ENCODE results near the gene FMN1. TPM values are rescaled to one million over a fixed set of nuclear protein-coding genes. Genes with fewer than 3 reads are reported as not detected.
A peak's percentile ranks its signal among the peaks of the same experiment; 100 is the strongest.

FMN1 gene
- total RNA-seq, 1 experiment from 2014 or later = 3.9 TPM

DNA sequence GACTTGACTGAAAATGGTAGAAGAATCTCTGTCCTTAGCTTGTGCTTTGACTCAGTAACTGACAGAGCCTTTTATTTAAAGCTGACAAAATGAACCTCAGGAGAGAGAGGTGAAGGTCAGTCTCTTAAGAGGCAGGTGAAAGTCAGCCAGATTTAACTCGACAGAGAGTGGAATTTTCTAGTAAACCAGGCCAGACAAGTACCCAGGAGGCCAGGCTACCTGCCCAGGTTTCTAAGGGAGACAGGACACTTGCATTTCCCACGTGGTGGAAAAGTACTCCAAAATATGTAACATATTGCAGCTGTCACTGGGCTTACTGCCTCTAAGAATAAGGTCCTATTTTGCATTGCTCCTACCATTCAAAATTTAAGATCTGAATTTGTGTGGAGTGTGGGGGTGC is 167.9 kb downstream of the FMN1 start:
- H3K4me1 ChIP-seq (ENCODE audit: control insufficient read depth, insufficient read depth, low read length) = 0 out of 2 replicates have a peak, but pooled peaks cover 3% of the 10 kb centered on the region
- DNase-seq (ENCODE audit: low read depth, low spot score) (no peak), ATAC-seq (no peak)
- no peak overlapping the region for H3K4me3 ChIP-seq (ENCODE audit: low read depth in 2 of 2, low read length in 2 of 2)
- TF ChIP-seq, protein P1, sequence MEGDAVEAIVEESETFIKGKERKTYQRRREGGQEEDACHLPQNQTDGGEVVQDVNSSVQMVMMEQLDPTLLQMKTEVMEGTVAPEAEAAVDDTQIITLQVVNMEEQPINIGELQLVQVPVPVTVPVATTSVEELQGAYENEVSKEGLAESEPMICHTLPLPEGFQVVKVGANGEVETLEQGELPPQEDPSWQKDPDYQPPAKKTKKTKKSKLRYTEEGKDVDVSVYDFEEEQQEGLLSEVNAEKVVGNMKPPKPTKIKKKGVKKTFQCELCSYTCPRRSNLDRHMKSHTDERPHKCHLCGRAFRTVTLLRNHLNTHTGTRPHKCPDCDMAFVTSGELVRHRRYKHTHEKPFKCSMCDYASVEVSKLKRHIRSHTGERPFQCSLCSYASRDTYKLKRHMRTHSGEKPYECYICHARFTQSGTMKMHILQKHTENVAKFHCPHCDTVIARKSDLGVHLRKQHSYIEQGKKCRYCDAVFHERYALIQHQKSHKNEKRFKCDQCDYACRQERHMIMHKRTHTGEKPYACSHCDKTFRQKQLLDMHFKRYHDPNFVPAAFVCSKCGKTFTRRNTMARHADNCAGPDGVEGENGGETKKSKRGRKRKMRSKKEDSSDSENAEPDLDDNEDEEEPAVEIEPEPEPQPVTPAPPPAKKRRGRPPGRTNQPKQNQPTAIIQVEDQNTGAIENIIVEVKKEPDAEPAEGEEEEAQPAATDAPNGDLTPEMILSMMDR (IDR thresholded peaks at IDR 0.05) = no peak
- TF ChIP-seq, protein P2, sequence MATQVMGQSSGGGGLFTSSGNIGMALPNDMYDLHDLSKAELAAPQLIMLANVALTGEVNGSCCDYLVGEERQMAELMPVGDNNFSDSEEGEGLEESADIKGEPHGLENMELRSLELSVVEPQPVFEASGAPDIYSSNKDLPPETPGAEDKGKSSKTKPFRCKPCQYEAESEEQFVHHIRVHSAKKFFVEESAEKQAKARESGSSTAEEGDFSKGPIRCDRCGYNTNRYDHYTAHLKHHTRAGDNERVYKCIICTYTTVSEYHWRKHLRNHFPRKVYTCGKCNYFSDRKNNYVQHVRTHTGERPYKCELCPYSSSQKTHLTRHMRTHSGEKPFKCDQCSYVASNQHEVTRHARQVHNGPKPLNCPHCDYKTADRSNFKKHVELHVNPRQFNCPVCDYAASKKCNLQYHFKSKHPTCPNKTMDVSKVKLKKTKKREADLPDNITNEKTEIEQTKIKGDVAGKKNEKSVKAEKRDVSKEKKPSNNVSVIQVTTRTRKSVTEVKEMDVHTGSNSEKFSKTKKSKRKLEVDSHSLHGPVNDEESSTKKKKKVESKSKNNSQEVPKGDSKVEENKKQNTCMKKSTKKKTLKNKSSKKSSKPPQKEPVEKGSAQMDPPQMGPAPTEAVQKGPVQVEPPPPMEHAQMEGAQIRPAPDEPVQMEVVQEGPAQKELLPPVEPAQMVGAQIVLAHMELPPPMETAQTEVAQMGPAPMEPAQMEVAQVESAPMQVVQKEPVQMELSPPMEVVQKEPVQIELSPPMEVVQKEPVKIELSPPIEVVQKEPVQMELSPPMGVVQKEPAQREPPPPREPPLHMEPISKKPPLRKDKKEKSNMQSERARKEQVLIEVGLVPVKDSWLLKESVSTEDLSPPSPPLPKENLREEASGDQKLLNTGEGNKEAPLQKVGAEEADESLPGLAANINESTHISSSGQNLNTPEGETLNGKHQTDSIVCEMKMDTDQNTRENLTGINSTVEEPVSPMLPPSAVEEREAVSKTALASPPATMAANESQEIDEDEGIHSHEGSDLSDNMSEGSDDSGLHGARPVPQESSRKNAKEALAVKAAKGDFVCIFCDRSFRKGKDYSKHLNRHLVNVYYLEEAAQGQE (IDR thresholded peaks at IDR 0.05; ENCODE audit: insufficient read depth in 1 of 2, low read depth in 2 of 2, low read length in 1 of 2) = no peak
- POLR2A ChIA-PET = no interaction called here
- CTCF ChIA-PET = no interaction called here
- H3K9me3 ChIP-seq (ENCODE audit: control insufficient read depth, insufficient read depth, low read depth, low read length) = no peaks in the 10 kb centered on the region
- in situ Hi-C loops (cut with HindIII; ENCODE audit: low pct_unique_long_range_greater_than_20kb, low sequenced_read_pairs) (no loop called here), intact Hi-C loops (cut with micrococcal nuclease; ENCODE audit: unreplicated experiment) (no loop called here)
- BruUV-seq (replicated peaks) = no TSS peak
- H3K36me3 ChIP-seq (ENCODE audit: control insufficient read depth, insufficient read depth, low read length) = no peaks in the 10 kb centered on the region; the same call in 1 of the 2 replicates
- no peaks in the 10 kb centered on the region for H3K27me3 ChIP-seq (ENCODE audit: control insufficient read depth, insufficient read depth, low read length)
- no peak overlapping the region for H3K27ac ChIP-seq (ENCODE audit: low read length)

DNA sequence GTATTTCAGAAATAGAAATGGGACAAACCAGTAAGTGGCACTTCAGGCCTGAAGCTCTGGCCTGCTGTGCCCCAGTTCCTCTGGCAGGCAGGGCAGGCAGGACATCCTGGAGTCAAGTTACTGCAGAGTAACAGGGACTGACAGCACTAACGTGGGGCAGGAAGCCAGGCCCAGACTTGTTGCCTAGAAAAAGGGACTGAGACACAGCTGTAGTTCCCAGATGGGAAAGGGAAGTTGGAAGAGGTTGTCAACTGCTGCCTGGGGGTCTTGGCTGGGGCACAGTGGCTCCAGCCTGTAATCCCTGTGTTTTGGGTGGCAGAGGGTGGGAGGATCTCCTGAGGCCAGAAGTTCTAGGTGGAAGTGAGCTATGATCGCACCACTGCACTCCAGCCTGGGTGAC is 171.9 kb downstream of the FMN1 start:
- 0 out of 2 replicates have a peak, but pooled peaks cover 3% of the 10 kb centered on the region for H3K4me1 ChIP-seq (ENCODE audit: control insufficient read depth, insufficient read depth, low read length)
- H3K9me3 ChIP-seq (ENCODE audit: control insufficient read depth, insufficient read depth, low read depth, low read length) = no peaks in the 10 kb centered on the region
- H3K36me3 ChIP-seq (ENCODE audit: control insufficient read depth, insufficient read depth, low read length) = no peaks in the 10 kb centered on the region
- DNase-seq (ENCODE audit: low read depth, low spot score) = no peak
- intact Hi-C loops (cut with micrococcal nuclease; ENCODE audit: unreplicated experiment) = loop anchor here (2.0 kb wide), 1 partner anchor 110 kb away; no protein-coding TSS in a partner anchor
- in situ Hi-C loops (cut with HindIII; ENCODE audit: low pct_unique_long_range_greater_than_20kb, low sequenced_read_pairs) = no loop called here
- no peak overlapping the region for H3K4me3 ChIP-seq (ENCODE audit: low read depth in 2 of 2, low read length in 2 of 2)
- BruUV-seq (replicated peaks) = no TSS peak
- H3K27ac ChIP-seq (ENCODE audit: low read length) = no peak overlapping the region
- TF ChIP-seq TCF7L2 (IDR thresholded peaks at IDR 0.05; ENCODE audit: low read depth, low read length) (no peak), POLR2AphosphoS5 (IDR thresholded peaks at IDR 0.05; ENCODE audit: low read depth, low read length) (no peak), SIN3A (IDR thresholded peaks at IDR 0.05; ENCODE audit: borderline replicate concordance, insufficient read depth, low read depth, low read length) (no peak)
- TF ChIP-seq, protein P1 (IDR thresholded peaks at IDR 0.05) = no peak
- TF ChIP-seq, protein P2 (IDR thresholded peaks at IDR 0.05; ENCODE audit: insufficient read depth in 1 of 2, low read depth in 2 of 2, low read length in 1 of 2) = no peak
- H3K27me3 ChIP-seq (ENCODE audit: control insufficient read depth, insufficient read depth, low read length) = no peaks in the 10 kb centered on the region
- CTCF ChIA-PET = interaction anchor here (0.6 kb wide), 1 partner anchor 108 kb away, joined by 3 read pairs; no protein-coding TSS in a partner anchor
- POLR2A ChIA-PET = no interaction called here
- peak; percentile 76 for ATAC-seq
